PC-3 (cell line): ENCODE results near the gene TAT. TPM values are rescaled to one million over a fixed set of nuclear protein-coding genes. Genes with fewer than 3 reads are reported as not detected.

ENCODE experiments used
- ATAC-seq: fragments of 200-7000 bp; cut with Tn5 transposase; 2 replicates; pipeline ENCODE4 v1.9.1; 2020; ENCODE audit warnings: mild to moderate bottlenecking, moderate library complexity
- Bru-seq: library from RNA; stranded (reverse); fragments of 400-500 nt; gene quantifications from one replicate; lab custom pipeline; 2021; lab: Mats Ljungman, UMichigan
- BruChase-seq, 2 experiments: library from RNA; stranded (reverse); fragments of 400-500 nt; gene quantifications; one replicate each; lab custom pipeline; 2021; lab: Mats Ljungman, UMichigan
- BruUV-seq: library from RNA; stranded (reverse); fragments of 400-500 nt; replicated peaks from 2 replicates; lab custom pipeline; 2021; lab: Mats Ljungman, UMichigan
- CTCF ChIA-PET: fragments of 300-600 bp; sonication (Branson Sonifier 250); formaldehyde crosslinking; loops from one replicate; lab custom pipeline; 2022; ENCODE audit warnings: antibody characterized with exemption; lab: Charles Lee
- POLR2A ChIA-PET: fragments of 300-600 bp; sonication (Branson Sonifier 250); formaldehyde crosslinking; loops from one replicate; lab custom pipeline; 2022; ENCODE audit warnings: antibody characterized with exemption; ENCODE audit not compliant: unreplicated experiment; lab: Charles Lee
- DNase-seq: peaks from one replicate; pipeline ENCODE4 v3.0.0-alpha.2; 2015
- H2AFZ ChIP-seq: fragments of 300-600 bp; sonication (generic); 2 replicates; pipeline ENCODE4 v1.6.0; 2016; ENCODE audit warnings: antibody characterized with exemption, low read length
- H3F3A ChIP-seq: fragments of 300-600 bp; sonication (generic); one replicate; pipeline ENCODE4 v1.6.0; 2017; ENCODE audit warnings: antibody characterized with exemption, low read length, control low read depth, mild to moderate bottlenecking; ENCODE audit not compliant: unreplicated experiment
- H3K27ac ChIP-seq: fragments of 300-600 bp; sonication (generic); 2 replicates; pipeline ENCODE4 v1.5.1; 2016; ENCODE audit warnings: mild to moderate bottlenecking, low read length
- H3K27me3 ChIP-seq: fragments of 300-600 bp; sonication (generic); 2 replicates; pipeline ENCODE4 v1.6.1; 2016; ENCODE audit warnings: low read length, mixed read lengths
- H3K36me3 ChIP-seq: fragments of 300-600 bp; sonication (generic); 2 replicates; pipeline ENCODE4 v1.6.1; 2016; ENCODE audit warnings: low read depth, mixed run types, low read length, mixed read lengths
- H3K4me1 ChIP-seq: fragments of 300-600 bp; sonication (generic); 2 replicates; pipeline ENCODE4 v1.5.1; 2016; ENCODE audit warnings: low read length; ENCODE audit not compliant: insufficient read depth
- H3K4me2 ChIP-seq: fragments of 300-600 bp; sonication (generic); 2 replicates; pipeline ENCODE4 v1.6.0; 2016; ENCODE audit warnings: low read length
- H3K4me3 ChIP-seq: fragments of 300-600 bp; sonication (generic); 2 replicates; pipeline ENCODE4 v1.5.1; 2016; ENCODE audit warnings: mild to moderate bottlenecking, low read length, mixed read lengths
- H3K79me2 ChIP-seq: fragments of 300-600 bp; sonication (generic); 2 replicates; pipeline ENCODE4 v1.6.1; 2017; ENCODE audit warnings: low read length, mixed read lengths
- H3K9ac ChIP-seq: fragments of 300-600 bp; sonication (generic); 2 replicates; pipeline ENCODE4 v1.6.0; 2016; ENCODE audit warnings: mild to moderate bottlenecking, low read length
- H3K9me2 ChIP-seq: fragments of 300-600 bp; sonication (generic); replicated peaks from 2 replicates; pipeline ENCODE4 v1.6.1; 2016; ENCODE audit warnings: mixed run types, low read length, mixed read lengths
- H3K9me3 ChIP-seq: fragments of 300-600 bp; sonication (generic); 2 replicates; pipeline ENCODE4 v1.6.1; 2016; ENCODE audit warnings: low read length, mixed read lengths
- H4K20me1 ChIP-seq: fragments of 300-600 bp; sonication (generic); 2 replicates; pipeline ENCODE4 v1.6.1; 2016; ENCODE audit warnings: low read length, mixed read lengths
- EZH2 ChIP-seq: fragments of 300-600 bp; sonication (generic); IDR thresholded peaks from one replicate; pipeline ENCODE4 v1.6.1; 2017; ENCODE audit warnings: antibody characterized with exemption, mild to moderate bottlenecking, low read length; ENCODE audit not compliant: unreplicated experiment
- EZH2phosphoT487 ChIP-seq: fragments of 300-600 bp; sonication (generic); IDR thresholded peaks from 2 replicates; pipeline ENCODE4 v1.6.1; 2018; ENCODE audit warnings: mild to moderate bottlenecking, antibody characterized with exemption, low read length, borderline replicate concordance
- intact Hi-C: fragments of 100-400 bp; cut with micrococcal nuclease; formaldehyde crosslinking; loops from 2 replicates; pipeline ENCODE4 v1.9.0; 2023
- long read RNA-seq: library from polyadenylated mRNA; unstranded; transcript quantifications from one replicate; pipeline ENCODE4 v2.0.0, GENCODE V29; 2021; ENCODE audit not compliant: unreplicated experiment
- total RNA-seq: library from RNA; depleted of rRNA; stranded (reverse); fragments of >200 nt; gene quantifications from 2 replicates; pipeline ENCODE4 v1.2.3, GENCODE V29; 2014; rRNA removed
- TF ChIP-seq, protein P1 (sequence below): fragments of 300-600 bp; sonication (generic); conservative IDR thresholded peaks from 2 replicates; pipeline ENCODE4 v1.5.1; 2017; ENCODE audit warnings: antibody characterized with exemption, low read depth, mild to moderate bottlenecking, low read length

The TAT gene
- not detected in 2 replicates for total RNA-seq
- percentile 7 among the genes with signal in this experiment for Bru-seq, nascent RNA
- percentile 11 among the genes with signal in this experiment for BruChase-seq, experiment 1, labeled RNA remaining after a 6-hour chase
- percentile 13 among the genes with signal in this experiment for BruChase-seq, experiment 2, labeled RNA remaining after a 2-hour chase
- long read RNA-seq: 0 reads

DNA sequence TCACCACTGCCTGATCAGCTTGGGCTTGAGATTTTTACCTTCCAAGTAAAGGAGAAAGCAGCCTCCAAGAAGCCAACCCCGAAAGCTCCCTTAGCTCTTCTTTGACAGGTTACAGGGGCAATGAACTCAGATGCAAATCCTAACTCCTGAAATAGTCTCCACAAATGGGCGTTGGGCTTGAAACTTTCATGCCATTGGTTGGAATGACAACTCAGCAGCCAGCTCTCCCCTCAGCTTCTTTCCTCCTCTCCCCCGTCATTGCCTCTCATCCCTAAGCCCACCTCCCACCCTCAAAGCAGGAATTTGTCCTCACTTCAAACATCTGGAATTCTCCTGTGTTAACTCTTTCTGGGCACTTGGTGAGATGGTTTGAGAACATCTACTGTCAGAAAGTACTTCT is at the start of gene TAT:
TAT (minus strand) TSS at position 122 of the 400 bp plus-strand sequence. CDS start 677 bp downstream, outside the sequence.
- intact Hi-C loops: no loop called here
- ChIA-PET POLR2A (no interaction called here), CTCF (no interaction called here)
- no TSS peak for BruUV-seq
- Histone ChIP-seq H3K4me3 (no peak within 1 kb of the TSS), H3K9me3 (no peaks in the 10 kb centered on the region), H3K9ac (no peak within 1 kb of the TSS), H3K79me2 (no peaks in the 10 kb centered on the region), H3F3A (no peaks in the 10 kb centered on the region), H4K20me1 (no peaks in the 10 kb centered on the region), H3K27me3 (peaks cover 37% of the 10 kb centered on the region), H3K27ac (no peak within 1 kb of the TSS), H3K36me3 (no peaks in the 10 kb centered on the region), H3K4me1 (no peaks in the 10 kb centered on the region), H3K9me2 (no peaks in the 10 kb centered on the region), H3K4me2 (no peak within 1 kb of the TSS), H2AFZ (no peak within 1 kb of the TSS)
- ATAC-seq (no peak), DNase-seq (no peak)
- TF ChIP-seq EZH2phosphoT487 (no peak), EZH2 (no peak)

DNA sequence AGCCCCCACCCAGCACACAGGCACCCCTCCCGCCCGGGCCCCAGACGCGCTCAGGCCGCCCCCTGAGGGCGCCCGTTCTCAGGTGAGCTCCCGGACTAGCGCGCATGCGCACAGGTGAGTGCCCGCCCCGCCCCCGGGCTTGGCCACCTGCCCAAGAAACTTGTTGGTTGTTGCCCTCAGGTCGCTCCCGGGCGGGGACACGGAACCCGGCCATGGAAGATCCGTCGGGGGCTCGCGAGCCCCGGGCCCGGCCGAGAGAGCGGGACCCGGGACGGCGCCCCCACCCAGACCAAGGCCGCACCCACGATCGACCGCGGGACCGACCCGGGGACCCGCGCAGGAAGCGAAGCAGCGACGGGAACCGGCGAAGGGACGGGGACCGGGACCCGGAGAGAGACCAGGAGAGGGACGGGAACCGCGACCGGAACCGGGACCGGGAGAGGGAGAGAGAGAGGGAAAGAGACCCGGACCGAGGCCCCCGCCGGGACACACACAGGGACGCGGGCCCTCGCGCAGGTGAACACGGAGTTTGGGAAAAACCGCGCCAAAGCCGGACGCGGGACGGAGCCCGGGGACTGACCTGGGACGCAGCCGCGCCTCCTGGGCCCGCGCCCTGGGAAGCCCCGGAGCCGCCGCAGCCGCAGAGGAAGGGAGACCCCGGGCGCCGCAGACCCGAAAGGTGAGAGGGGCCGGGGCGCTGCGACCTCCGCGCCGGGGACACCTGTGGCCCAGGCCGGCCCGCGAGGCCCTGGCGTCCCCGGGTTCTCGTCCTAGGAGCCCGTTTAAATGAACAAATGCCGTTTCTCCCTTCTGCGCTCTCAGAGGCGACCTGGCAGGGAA is 49.3 kb upstream of the TAT start, which contains the start of gene MARVELD3:
MARVELD3 (plus strand) TSS at position 167 of the 840 bp plus-strand sequence; CDS start at position 213, 46 bp downstream.
- H3K9me3 ChIP-seq: no peaks in the 10 kb centered on the region
- no peaks in the 10 kb centered on the region for H3K27me3 ChIP-seq
- H3K4me1 ChIP-seq: 0 out of 2 replicates have a peak, but pooled peaks cover 6% of the 10 kb centered on the region
- peak within 1 kb of the TSS; percentile 98 for H2AFZ ChIP-seq
- no peaks in the 10 kb centered on the region for H3F3A ChIP-seq
- no TSS peak for BruUV-seq
- H3K9ac ChIP-seq: peak within 1 kb of the TSS; percentile 74
- H3K4me3 ChIP-seq: peak within 1 kb of the TSS; percentile 91
- intact Hi-C loops: no loop called here
- H3K36me3 ChIP-seq: no peaks in the 10 kb centered on the region
- ChIA-PET POLR2A (no interaction called here), CTCF (no interaction called here)
- H3K79me2 ChIP-seq: 0 out of 2 replicates have a peak, but pooled peaks cover 4% of the 10 kb centered on the region
- ATAC-seq (peak; percentile 49), DNase-seq (peak; percentile 81)
- H4K20me1 ChIP-seq: no peaks in the 10 kb centered on the region
- no peaks in the 10 kb centered on the region for H3K9me2 ChIP-seq
- peak within 1 kb of the TSS; percentile 79 for H3K4me2 ChIP-seq
- TF ChIP-seq EZH2: no peak
- TF ChIP-seq, protein P1, sequence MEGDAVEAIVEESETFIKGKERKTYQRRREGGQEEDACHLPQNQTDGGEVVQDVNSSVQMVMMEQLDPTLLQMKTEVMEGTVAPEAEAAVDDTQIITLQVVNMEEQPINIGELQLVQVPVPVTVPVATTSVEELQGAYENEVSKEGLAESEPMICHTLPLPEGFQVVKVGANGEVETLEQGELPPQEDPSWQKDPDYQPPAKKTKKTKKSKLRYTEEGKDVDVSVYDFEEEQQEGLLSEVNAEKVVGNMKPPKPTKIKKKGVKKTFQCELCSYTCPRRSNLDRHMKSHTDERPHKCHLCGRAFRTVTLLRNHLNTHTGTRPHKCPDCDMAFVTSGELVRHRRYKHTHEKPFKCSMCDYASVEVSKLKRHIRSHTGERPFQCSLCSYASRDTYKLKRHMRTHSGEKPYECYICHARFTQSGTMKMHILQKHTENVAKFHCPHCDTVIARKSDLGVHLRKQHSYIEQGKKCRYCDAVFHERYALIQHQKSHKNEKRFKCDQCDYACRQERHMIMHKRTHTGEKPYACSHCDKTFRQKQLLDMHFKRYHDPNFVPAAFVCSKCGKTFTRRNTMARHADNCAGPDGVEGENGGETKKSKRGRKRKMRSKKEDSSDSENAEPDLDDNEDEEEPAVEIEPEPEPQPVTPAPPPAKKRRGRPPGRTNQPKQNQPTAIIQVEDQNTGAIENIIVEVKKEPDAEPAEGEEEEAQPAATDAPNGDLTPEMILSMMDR: no peak
- no peak for TF ChIP-seq EZH2phosphoT487
- no peak within 1 kb of the TSS for H3K27ac ChIP-seq

DNA sequence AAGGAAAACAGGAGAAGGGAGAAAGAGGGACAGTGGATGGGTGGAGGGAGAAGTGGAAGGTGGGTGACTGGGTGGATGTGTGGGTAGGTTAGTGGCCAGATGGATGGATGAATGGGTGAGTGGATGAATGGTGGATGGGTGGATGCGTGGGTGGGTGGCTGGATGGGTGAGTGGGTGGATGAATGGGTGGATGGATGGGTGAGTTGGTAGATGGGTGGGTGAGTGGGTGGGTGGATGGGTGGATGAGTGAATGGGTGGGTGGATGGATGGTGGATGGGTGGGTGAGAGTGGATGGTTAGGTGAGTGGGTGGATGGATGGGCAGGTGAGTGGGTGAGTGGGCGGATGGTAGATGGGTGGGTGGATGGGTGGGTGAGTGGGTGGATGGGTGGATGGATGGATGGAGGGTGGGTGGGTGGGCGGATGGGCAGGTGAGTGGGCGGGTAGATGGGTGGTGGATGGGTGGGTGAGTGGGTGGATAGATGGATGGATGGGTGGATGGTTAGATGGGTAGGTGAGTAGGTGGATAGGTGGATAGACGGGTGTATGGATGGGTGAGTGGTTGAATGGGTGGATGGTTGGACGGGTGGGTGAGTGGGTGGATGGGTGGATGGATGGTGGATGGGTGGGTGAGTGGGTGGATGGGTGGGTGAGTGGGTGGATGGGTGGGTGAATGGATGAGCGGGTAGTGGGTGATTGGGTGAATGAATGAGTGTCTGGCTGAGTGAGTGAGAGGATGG is 48.4 kb upstream of the TAT start:
- H3K9ac ChIP-seq: no peak overlapping the region
- H3K79me2 ChIP-seq: 0 out of 2 replicates have a peak, but pooled peaks cover 4% of the 10 kb centered on the region
- no peaks in the 10 kb centered on the region for H4K20me1 ChIP-seq
- no peak overlapping the region for H3K27ac ChIP-seq
- H2AFZ ChIP-seq: peak overlapping the region; percentile 98; the same call in 1 of the 2 replicates
- BruUV-seq: no TSS peak
- no peaks in the 10 kb centered on the region for H3K36me3 ChIP-seq
- intact Hi-C loops: no loop called here
- H3F3A ChIP-seq: no peaks in the 10 kb centered on the region
- H3K4me1 ChIP-seq: no peaks in the 10 kb centered on the region
- no peaks in the 10 kb centered on the region for H3K27me3 ChIP-seq
- no peaks in the 10 kb centered on the region for H3K9me2 ChIP-seq
- TF ChIP-seq EZH2 (no peak), EZH2phosphoT487 (no peak)
- TF ChIP-seq, protein P1: no peak
- DNase-seq: no peak
- ChIA-PET POLR2A (no interaction called here), CTCF (no interaction called here)
- ATAC-seq: no peak
- peak overlapping the region; percentile 91; the same call in 1 of the 2 replicates for H3K4me3 ChIP-seq
- H3K4me2 ChIP-seq: peak overlapping the region; percentile 79; the same call in 1 of the 2 replicates
- H3K9me3 ChIP-seq: no peaks in the 10 kb centered on the region
